ENCODE results near the gene SS18L1.

Gene SS18L1

GRCh38 chr20:62200491-62201172, 57.1 kb downstream of the SS18L1 start:
- no peak for DNase-seq

DNA sequence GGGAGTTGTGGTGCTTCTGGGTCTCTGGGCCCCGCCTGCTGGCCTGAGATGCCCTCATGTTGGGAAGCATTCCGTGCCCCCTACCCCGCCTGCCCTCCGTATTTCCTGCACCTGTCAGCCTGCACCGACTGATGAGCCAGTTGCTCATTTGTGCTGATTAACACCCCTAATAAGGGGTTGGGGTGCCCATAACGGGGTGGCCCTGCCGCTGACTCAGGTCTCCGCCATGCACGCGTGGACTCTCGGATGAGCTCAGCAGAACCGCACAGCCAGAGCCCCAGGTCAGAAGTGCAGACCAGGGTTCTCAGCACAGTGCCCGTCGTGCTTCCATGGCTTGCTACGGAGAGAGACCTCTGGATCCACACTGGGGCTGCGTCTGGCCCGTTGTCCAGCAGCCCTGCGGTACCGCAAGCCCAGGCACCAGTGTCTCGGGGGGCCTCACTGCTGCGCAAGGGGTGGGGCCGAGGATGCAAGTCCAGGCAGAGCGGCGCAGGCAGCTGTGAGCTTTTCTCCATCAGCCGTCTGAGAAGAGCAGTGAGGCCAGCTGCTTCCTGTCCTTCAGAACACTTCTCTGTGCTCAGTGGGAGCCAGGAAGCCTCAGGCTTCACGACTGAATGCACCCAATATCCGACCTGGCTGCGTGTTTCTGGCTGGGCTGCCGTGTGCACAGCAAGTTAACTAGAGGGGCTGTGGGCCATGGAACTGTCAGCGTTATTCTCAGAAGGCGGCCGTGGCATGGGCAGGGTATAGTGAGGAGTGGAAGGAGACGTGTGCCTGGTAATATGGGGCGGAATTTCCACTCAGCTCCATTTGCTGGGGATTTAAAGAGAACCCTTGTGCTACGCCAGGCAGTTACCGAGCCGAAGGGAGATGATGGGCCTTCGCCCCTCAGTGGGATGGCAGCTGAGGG, 57.9 kb downstream of the SS18L1 start:
- no peak for DNase-seq

DNA sequence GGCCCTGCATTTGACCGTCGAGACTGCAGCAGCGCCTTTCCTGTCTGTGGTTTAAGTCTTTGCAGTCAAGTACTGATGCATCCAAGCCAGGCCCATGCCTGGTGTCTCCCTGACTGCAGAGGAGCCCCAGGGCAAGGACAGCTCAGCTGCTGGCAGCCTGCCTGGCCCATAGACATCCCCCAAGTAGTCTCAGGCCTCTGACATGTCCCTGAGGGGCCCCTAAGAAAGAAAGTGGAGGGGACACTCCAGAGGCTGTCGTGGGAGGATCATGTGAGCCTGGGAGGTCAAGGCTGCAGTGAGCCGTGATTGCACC, 58.5 kb downstream of the SS18L1 start:
- no peak for DNase-seq

DNA sequence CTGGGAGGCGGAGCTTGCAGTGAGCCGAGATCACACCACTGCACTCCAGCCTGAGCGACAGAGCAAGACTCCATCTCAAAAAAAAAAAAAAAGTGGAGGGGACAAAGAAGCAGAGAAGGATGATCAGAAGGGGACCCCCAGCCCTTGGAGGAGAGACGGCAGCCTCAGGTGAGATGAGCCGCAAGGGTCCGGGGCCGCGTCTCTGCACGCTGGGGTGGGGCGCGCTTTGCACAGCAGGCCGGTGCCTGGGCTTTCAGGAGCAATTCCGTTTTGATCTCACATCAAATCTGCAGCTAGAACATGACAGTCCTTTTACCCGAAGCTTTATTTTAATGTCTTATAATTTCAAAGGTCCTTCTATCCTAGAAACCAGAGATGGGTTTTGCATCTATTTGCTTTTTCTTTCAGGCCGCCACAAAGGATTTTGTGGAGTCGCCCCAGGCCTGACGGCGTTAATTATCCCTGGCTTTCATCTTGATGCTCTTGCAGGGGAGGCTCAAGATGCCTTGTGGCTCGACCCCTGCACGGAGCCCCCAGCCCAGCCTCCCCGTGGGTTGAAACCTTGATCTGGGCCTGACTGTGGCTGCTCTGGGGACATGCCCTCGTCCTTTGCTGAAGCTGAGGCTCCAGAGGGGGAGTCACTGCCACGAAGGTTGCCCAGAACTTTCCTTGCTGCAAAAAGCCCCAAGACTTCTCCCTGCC, 59.3 kb downstream of the SS18L1 start:
- DNase-seq, result no peak

DNA sequence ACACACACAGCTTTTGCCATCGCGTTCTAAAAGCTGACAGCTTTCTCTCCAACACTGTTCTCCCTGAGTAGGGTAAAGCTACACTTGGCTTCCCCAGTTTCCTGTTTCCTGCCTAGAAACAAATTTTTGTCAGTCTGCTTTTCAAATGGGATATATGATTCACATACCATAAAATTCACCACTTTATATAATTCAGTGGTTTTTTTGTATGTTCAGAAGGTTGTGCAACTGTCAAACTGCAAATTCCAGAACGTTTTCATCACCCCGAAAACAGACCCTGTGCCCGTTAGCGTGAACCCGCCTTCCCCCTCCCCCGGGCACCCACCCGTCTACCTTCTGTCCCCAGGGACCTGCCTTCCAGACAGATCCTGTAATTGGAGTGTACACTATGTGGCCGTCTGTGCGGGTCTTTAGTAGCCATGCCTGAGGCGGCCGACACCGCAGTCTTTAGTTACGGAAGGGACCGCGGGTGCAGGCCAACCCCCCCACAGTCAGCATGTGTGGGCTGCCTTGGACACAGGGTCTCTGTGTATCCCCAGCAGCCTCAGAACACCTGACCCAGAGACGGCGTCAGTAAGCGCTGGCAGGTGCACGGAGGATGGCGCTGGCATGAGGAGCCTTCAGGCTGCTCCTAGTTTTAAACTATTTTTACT, 59.9 kb downstream of the SS18L1 start:
- no peak for DNase-seq

DNA sequence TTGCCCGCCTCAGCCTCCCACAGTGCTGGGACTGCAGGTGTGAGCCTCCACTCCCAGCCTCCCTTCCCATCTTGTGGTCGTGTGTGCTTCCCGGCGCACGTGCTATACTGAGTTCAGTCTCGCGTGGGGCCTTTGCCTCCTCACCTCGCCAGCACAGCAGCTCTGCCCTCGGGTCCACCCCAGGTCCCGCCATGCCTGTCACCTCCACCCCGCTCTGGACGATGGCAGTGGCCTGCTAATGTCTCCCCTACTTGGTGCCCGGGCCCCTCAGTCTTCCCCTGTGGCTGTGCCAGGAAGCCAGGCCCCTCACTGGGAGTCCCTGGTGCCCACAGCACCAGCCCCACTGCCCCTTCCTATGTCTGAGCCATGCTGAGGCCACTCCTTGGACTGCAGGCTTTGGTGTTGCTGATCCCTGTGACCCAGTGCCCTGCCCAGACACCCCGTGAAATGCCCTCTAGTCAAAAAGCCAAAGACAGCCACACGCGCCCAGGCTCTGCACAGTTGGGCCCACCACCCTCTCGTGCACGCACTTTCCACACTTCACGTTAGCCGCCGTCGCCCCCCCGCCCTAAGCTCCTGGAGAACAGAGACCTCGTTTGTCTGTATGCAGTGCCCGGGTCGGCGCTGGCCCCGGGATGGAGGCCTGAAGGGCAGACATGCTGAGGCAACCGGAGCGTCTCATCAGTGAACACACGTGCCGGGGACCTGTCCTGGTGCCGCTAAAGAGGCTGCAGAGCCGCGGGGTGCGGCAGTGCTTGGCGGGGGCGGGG, 62.2 kb downstream of the SS18L1 start:
- no peak for DNase-seq

DNA sequence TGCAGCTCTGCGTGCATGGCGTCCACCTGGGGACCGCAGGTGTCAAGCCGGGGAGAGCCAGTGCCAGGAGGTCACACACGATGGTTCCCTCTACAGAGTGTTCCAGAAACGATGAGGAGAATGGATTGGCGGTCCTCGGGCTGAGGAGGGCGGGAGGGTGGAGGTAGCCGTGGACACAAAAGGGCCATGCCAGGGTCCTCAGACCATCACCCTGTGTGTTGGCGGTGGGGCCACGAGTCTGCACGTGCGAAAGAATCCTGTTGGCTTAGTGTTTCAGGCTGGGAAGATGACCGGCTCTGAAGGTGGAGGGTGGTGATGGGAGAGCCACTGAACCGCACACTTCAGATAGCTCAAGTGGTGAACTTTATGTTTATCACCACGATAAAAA, 62.8 kb downstream of the SS18L1 start:
- no peak for DNase-seq

- no peak for DNase-seq
These were observed 64.7 kb downstream of the SS18L1 start for GRCh38 chr20:62208061-62208794.

GRCh38 chr20:62208795-62209755, 65.5 kb downstream of the SS18L1 start:
- peak; percentile 41 for DNase-seq

DNA sequence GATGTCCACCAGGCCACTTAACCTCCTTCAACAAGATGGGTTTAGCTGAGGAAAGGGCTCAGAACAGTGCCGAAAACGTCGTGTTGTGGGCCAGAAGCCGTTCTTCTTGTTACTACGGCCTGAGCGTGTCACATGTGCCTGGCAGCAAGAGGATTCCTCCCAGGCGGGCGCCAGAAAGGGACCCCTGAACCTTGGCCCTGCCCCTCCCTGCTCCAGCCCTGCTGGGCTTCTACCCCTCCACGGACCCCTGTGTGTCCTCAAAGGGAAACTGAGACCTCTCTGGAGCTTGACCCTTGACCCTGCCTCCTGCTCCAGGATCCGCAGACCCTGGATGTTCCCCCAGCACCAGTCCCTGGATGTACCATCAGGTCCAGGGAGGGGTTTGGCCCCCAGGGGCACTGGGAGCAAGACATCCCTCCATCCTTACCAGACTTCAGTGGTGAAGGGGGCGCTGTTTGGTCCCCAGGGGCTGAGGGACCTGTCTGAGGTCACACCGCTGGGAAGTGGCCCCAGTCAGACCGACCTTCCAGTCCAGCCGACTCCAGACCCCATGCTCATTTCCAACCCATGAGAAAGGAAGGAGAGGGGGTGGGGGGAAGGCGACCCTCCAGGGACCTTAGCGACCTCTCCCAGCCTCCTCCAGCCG, 66.4 kb downstream of the SS18L1 start:
- DNase-seq, result no peak

GRCh38 chr20:62210496-62210855, 66.9 kb downstream of the SS18L1 start:
- no peak for DNase-seq

GRCh38 chr20:62211216-62211615, 67.6 kb downstream of the SS18L1 start:
- no peak for DNase-seq

DNA sequence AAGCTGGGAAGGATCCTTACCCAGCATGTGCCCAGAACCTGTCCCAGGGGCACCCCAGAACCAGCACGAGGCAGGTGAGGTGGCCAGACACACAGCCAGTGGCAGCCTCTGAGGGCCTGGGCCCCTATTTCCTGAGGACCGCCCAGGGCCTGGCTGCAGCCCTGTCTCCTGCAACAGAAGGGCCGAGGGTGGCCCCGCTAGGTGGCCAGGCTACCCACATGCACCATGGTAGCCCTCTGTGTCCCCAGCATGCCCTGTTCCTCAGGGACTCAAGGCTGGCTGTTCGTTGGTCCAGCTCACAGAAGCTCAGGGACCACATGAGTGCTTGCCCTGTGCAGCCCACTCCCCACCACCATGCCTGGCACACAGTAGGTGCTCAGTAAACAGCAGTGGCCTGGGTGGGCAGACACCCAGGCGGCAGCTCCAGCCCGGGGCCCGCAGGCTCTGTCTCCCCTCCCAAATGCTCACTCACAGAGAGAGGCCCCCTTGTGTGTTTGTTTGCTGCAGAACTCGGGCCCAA, 68.3 kb downstream of the SS18L1 start:
- DNase-seq, result no peak

GRCh38 chr20:62212299-62212698, 68.7 kb downstream of the SS18L1 start:
- DNase-seq, result peak; percentile 64

DNA sequence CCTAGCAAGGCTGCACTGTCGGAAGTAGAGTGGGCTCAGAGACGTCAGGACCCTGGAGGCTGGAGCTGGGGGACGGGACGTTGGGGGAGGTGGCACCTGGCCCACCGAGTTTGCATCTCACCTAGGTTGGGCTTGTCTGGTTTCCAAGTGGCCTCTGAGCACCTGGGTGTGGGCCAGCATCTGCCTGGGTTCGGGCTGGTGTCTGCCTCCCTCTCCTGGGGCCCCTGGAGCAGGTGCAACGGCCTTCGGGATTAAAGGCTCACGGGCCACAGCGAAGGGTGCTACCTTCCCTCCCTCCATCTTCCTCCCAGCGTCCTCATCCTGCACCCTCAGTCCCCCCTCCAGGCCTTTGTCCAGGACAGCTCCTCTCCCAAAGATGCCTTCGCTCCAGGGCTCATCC, 70.5 kb downstream of the SS18L1 start:
- peak; percentile 56 for DNase-seq

GRCh38 chr20:62215020-62215990, 71.7 kb downstream of the SS18L1 start:
- peak; percentile 70 for DNase-seq

- no peak for DNase-seq
These were observed 72.5 kb downstream of the SS18L1 start for GRCh38 chr20:62215991-62216635.
